Measurements from ENCODE around the gene SYNE1.
"Not testable (repeated sequence)": the region's sequence is repeated elsewhere in the genome, so short reads cannot be mapped to it uniquely, and the experiment has no call there.

SYNE1 gene

GRCh38 chr6:152338335-152339125 is 298.6 kb downstream of the SYNE1 start:
- Histone ChIP-seq H3K4me2 (ENCODE audit: low read length) (no peak overlapping the region), H3K27me3 (ENCODE audit: control insufficient read depth, insufficient read depth, low read length) (no peaks in the 10 kb centered on the region), H3K9me3 (ENCODE audit: control insufficient read depth, low read length) (no peaks in the 10 kb centered on the region), H3K79me2 (no peaks in the 10 kb centered on the region), H2AFZ (no peak overlapping the region), H3K36me3 (ENCODE audit: control insufficient read depth, insufficient read depth, low read length) (no peaks in the 10 kb centered on the region), H3K27ac (no peak overlapping the region), H3K9ac (no peak overlapping the region), H3K4me3 (ENCODE audit: low read depth, low read length) (no peak overlapping the region), H3K4me1 (no peaks in the 10 kb centered on the region)
- TF ChIP-seq CTCF (IDR thresholded peaks at IDR 0.05): peak; percentile 85

GRCh38 chr6:152334555-152334954 is 302.6 kb downstream of the SYNE1 start:
- H2AFZ ChIP-seq: no peak overlapping the region
- no peaks in the 10 kb centered on the region for H3K36me3 ChIP-seq (ENCODE audit: control insufficient read depth, insufficient read depth, low read length)
- no peak overlapping the region for H3K4me3 ChIP-seq (ENCODE audit: low read depth, low read length)
- TF ChIP-seq CTCF (IDR thresholded peaks at IDR 0.05): no peak
- no peaks in the 10 kb centered on the region for H3K9me3 ChIP-seq (ENCODE audit: control insufficient read depth, low read length)
- H3K79me2 ChIP-seq: no peaks in the 10 kb centered on the region
- H3K9ac ChIP-seq: no peak overlapping the region
- H3K4me1 ChIP-seq: no peaks in the 10 kb centered on the region
- no peak overlapping the region for H3K4me2 ChIP-seq (ENCODE audit: low read length)
- no peaks in the 10 kb centered on the region for H3K27me3 ChIP-seq (ENCODE audit: control insufficient read depth, insufficient read depth, low read length)
- no peak overlapping the region for H3K27ac ChIP-seq

GRCh38 chr6:152330961-152331360 is 306.2 kb downstream of the SYNE1 start:
- H3K27ac ChIP-seq: no peak overlapping the region

GRCh38 chr6:152329638-152330448 is 307.3 kb downstream of the SYNE1 start:
- no peak for TF ChIP-seq CTCF (IDR thresholded peaks at IDR 0.05)
- Histone ChIP-seq H3K4me3 (ENCODE audit: low read depth, low read length) (no peak overlapping the region), H3K36me3 (ENCODE audit: control insufficient read depth, insufficient read depth, low read length) (no peaks in the 10 kb centered on the region), H3K27me3 (ENCODE audit: control insufficient read depth, insufficient read depth, low read length) (no peaks in the 10 kb centered on the region), H3K27ac (no peak overlapping the region), H2AFZ (no peak overlapping the region), H3K9me3 (ENCODE audit: control insufficient read depth, low read length) (no peaks in the 10 kb centered on the region), H3K4me1 (no peaks in the 10 kb centered on the region), H3K4me2 (ENCODE audit: low read length) (no peak overlapping the region), H3K79me2 (no peaks in the 10 kb centered on the region), H3K9ac (no peak overlapping the region)

More at GRCh38 chr6:152330961-152331360, 306.2 kb downstream of the SYNE1 start:
- Histone ChIP-seq H2AFZ (no peak overlapping the region), H3K9ac (no peak overlapping the region), H3K27me3 (ENCODE audit: control insufficient read depth, insufficient read depth, low read length) (no peaks in the 10 kb centered on the region), H3K4me3 (ENCODE audit: low read depth, low read length) (no peak overlapping the region), H3K36me3 (ENCODE audit: control insufficient read depth, insufficient read depth, low read length) (no peaks in the 10 kb centered on the region), H3K4me1 (no peaks in the 10 kb centered on the region), H3K79me2 (no peaks in the 10 kb centered on the region), H3K4me2 (ENCODE audit: low read length) (no peak overlapping the region), H3K9me3 (ENCODE audit: control insufficient read depth, low read length) (no peaks in the 10 kb centered on the region)
- TF ChIP-seq CTCF (IDR thresholded peaks at IDR 0.05): no peak

GRCh38 chr6:152328200-152328599 is 309.0 kb downstream of the SYNE1 start:
- H3K27ac ChIP-seq; H3K9me3 ChIP-seq (ENCODE audit: control insufficient read depth, low read length); H3K79me2 ChIP-seq; H3K9ac ChIP-seq; H3K36me3 ChIP-seq (ENCODE audit: control insufficient read depth, insufficient read depth, low read length); H3K27me3 ChIP-seq (ENCODE audit: control insufficient read depth, insufficient read depth, low read length); H3K4me1 ChIP-seq; H3K4me2 ChIP-seq (ENCODE audit: low read length); H2AFZ ChIP-seq; H3K4me3 ChIP-seq (ENCODE audit: low read depth, low read length): not testable (repeated sequence)
